Sigmoid colon (tissue), 4 donors: ENCODE results near the gene CFAP47.

Experiments
- POLR2A ChIP-seq, 2 donors: fragments of 450-650 bp; IDR thresholded peaks; one replicate each; pipeline ENCODE4 v1.6.1; 2016; ENCODE audit warnings: antibody characterized with exemption in 2 of 2, mild to moderate bottlenecking in 2 of 2, moderate library complexity in 2 of 2
- POLR2AphosphoS5 ChIP-seq, 4 donors: sonication (generic); formaldehyde crosslinking; IDR thresholded peaks; one replicate each; pipeline ENCODE4 v1.6.1; 2017; ENCODE audit warnings: antibody characterized with exemption in 4 of 4
- TF ChIP-seq, protein P1 (sequence below), 4 experiments: fragments of 450-650 bp in 3 of 4; fragments of 200-600 bp in 1 of 4; IDR thresholded peaks; one replicate each; pipeline ENCODE4 v1.5.1; 2016 to 2019; ENCODE audit warnings: antibody characterized with exemption in 4 of 4, mild to moderate bottlenecking in 3 of 4, moderate library complexity in 2 of 4

- TF ChIP-seq, protein P1, sequence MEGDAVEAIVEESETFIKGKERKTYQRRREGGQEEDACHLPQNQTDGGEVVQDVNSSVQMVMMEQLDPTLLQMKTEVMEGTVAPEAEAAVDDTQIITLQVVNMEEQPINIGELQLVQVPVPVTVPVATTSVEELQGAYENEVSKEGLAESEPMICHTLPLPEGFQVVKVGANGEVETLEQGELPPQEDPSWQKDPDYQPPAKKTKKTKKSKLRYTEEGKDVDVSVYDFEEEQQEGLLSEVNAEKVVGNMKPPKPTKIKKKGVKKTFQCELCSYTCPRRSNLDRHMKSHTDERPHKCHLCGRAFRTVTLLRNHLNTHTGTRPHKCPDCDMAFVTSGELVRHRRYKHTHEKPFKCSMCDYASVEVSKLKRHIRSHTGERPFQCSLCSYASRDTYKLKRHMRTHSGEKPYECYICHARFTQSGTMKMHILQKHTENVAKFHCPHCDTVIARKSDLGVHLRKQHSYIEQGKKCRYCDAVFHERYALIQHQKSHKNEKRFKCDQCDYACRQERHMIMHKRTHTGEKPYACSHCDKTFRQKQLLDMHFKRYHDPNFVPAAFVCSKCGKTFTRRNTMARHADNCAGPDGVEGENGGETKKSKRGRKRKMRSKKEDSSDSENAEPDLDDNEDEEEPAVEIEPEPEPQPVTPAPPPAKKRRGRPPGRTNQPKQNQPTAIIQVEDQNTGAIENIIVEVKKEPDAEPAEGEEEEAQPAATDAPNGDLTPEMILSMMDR (IDR thresholded peaks at IDR 0.05): no peak
- TF ChIP-seq POLR2A (IDR thresholded peaks at IDR 0.05) (no peak), POLR2AphosphoS5 (IDR thresholded peaks at IDR 0.05) (no peak)
These were observed 438.3 kb downstream of the CFAP47 start for GRCh38 chrX:36357855-36358254.
